A549 treated with ZK216348 at 1 μM for 4 hours (cell line): ENCODE measurements around the gene KCNJ13. TPM values are rescaled to one million over a fixed set of nuclear protein-coding genes. Genes with fewer than 3 reads are reported as not detected.

Experiments
- total RNA-seq: library from RNA; stranded (reverse); fragments of 200-300 nt; extraction: Qiagen RNA extraction; gene quantifications from 5 replicates; pipeline ENCODE4 v1.2.3, GENCODE V29; 2022; ENCODE audit warnings: low read depth

The KCNJ13 gene
- not detected in 5 replicates for total RNA-seq

GRCh38 chr2:232776435-232776834 is at the start of gene KCNJ13:
Gene KCNJ13, minus strand, starts transcription at chr2:232776565. Its CDS starts 5,203 bp downstream, at chr2:232771362.

Other genes starting within 250 kb of the KCNJ13 start
- not detected in 5 replicates for gene CHRNG, start 236.9 kb downstream of the KCNJ13 start, total RNA-seq
- 4.1 to 6.7 TPM (median 4.7 TPM) in 5 replicates for gene TIGD1, start 226.0 kb downstream of the KCNJ13 start, total RNA-seq
- gene EIF4E2, start 225.9 kb downstream of the KCNJ13 start, total RNA-seq, result 93.6 to 338 TPM (median 101 TPM) in 5 replicates
- 1.8 to 4.6 TPM (median 3.5 TPM) in 5 replicates for gene EFHD1, start 143.0 kb downstream of the KCNJ13 start, total RNA-seq
- gene GIGYF2, start 79.2 kb downstream of the KCNJ13 start, total RNA-seq, result 22.9 to 32.4 TPM (median 28.7 TPM) in 5 replicates
- 3.7 to 13.5 TPM (median 9.5 TPM) in 5 replicates for gene SNORC, start 93.7 kb upstream of the KCNJ13 start, total RNA-seq
- 12.8 to 20.8 TPM (median 17.1 TPM) in 5 replicates for gene NGEF, start 236.7 kb upstream of the KCNJ13 start, total RNA-seq